ENCODE results near the gene NOTCH3. TPM values are rescaled to one million over a fixed set of nuclear protein-coding genes. Genes with fewer than 3 reads are reported as not detected.

NOTCH3 gene
- total and polyA plus RNA-seq, 4 donors: 23.5 to 423 (median 268) TPM

- Histone ChIP-seq H3K27me3 (ENCODE audit: control insufficient read depth in 1 of 2, insufficient read depth in 2 of 2, low read length in 1 of 2) (no peaks in the 10 kb centered on the region), H3K4me1 (ENCODE audit: control insufficient read depth in 1 of 2, insufficient read depth in 2 of 2, low read length in 2 of 2) (no peaks in the 10 kb centered on the region), H3K36me3 (ENCODE audit: control insufficient read depth in 1 of 2, insufficient read depth in 2 of 2, low read length in 1 of 2) (no peaks in the 10 kb centered on the region), H3K4me3 (ENCODE audit: low read length in 2 of 2) (no peak overlapping the region), H3K27ac (ENCODE audit: low read depth in 1 of 2, low read length in 2 of 2) (no peak overlapping the region), H3K9me3 (ENCODE audit: control insufficient read depth, low read length) (no peaks in the 10 kb centered on the region)
- WGBS, 2 donors: 92 to 100% methylated on average over 1 of the region's 1 CpG
- DNase-seq (no peak), ATAC-seq (ENCODE audit: low FRiP score) (no peak)
- intact Hi-C loops (cut with DNase I): no loop called here
Measured at GRCh38 chr19:15144046-15144646, 56.6 kb downstream of the NOTCH3 start.

DNA sequence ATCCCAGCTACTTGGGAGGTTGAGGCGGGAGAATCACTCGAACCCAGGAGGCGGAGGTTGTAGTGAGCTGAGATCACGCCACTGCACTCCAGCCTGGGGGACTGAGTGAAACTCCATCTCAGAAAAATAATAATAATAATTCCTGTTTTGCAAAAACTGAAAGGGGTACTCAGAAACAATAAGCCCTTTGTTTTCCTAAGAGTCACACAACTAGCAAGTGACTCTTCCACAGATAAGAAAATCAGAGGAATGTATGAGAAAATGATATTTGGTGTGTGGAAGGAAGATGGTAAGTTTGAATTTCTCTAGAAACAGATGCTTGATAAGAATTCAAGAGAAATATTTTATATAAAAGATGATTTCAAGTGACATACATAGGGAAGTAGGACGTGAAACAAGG, 58.5 kb downstream of the NOTCH3 start:
- no peaks in the 10 kb centered on the region for H3K4me1 ChIP-seq (ENCODE audit: control insufficient read depth in 1 of 2, insufficient read depth in 2 of 2, low read length in 2 of 2)
- H3K4me3 ChIP-seq (ENCODE audit: low read length in 2 of 2): no peak overlapping the region
- H3K27me3 ChIP-seq (ENCODE audit: control insufficient read depth in 1 of 2, insufficient read depth in 2 of 2, low read length in 1 of 2): no peaks in the 10 kb centered on the region
- intact Hi-C loops (cut with DNase I): no loop called here
- DNase-seq: no peak
- WGBS, 2 donors: 87% methylated on average over 5 of the region's 5 CpGs
- no peaks in the 10 kb centered on the region for H3K9me3 ChIP-seq (ENCODE audit: control insufficient read depth, low read length)
- no peaks in the 10 kb centered on the region for H3K36me3 ChIP-seq (ENCODE audit: control insufficient read depth in 1 of 2, insufficient read depth in 2 of 2, low read length in 1 of 2)
- no peak for ATAC-seq (ENCODE audit: low FRiP score)
- no peak overlapping the region for H3K27ac ChIP-seq (ENCODE audit: low read depth in 1 of 2, low read length in 2 of 2)

DNA sequence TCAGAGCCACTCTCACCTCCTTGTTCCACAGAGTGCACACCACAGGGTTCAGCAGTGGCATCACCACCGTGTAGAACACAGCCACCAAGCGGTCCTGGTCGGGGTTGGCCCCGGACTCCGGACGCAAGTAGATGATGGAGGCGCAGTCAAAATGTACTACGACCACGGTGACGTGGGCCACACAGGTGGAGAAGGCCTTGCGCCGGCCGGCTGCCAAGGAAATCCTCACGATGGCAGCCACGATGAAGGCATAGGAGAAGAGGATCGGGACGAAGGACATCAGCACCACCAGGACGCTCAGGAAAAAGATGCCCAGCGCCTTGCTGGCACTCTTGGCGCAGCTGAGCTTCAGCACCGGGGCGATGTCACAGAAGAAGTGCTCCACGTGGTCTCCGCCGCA, 59.7 kb downstream of the NOTCH3 start:
- no peak for ATAC-seq (ENCODE audit: low FRiP score)
- no peak overlapping the region for H3K4me3 ChIP-seq (ENCODE audit: low read length in 2 of 2)

GRCh38 chr19:15138427-15138826, 62.4 kb downstream of the NOTCH3 start:
- no peak for ATAC-seq (ENCODE audit: low FRiP score)

More for the DNA sequence above, 59.7 kb downstream of the NOTCH3 start:
- intact Hi-C loops (cut with DNase I): no loop called here
- DNase-seq: no peak
- Histone ChIP-seq H3K27ac (ENCODE audit: low read depth in 1 of 2, low read length in 2 of 2) (no peak overlapping the region), H3K27me3 (ENCODE audit: control insufficient read depth in 1 of 2, insufficient read depth in 2 of 2, low read length in 1 of 2) (no peaks in the 10 kb centered on the region), H3K4me1 (ENCODE audit: control insufficient read depth in 1 of 2, insufficient read depth in 2 of 2, low read length in 2 of 2) (no peaks in the 10 kb centered on the region), H3K36me3 (ENCODE audit: control insufficient read depth in 1 of 2, insufficient read depth in 2 of 2, low read length in 1 of 2) (no peaks in the 10 kb centered on the region), H3K9me3 (ENCODE audit: control insufficient read depth, low read length) (no peaks in the 10 kb centered on the region)
- 94 to 96% methylated on average over 25 of the region's 25 CpGs for WGBS, 2 donors

GRCh38 chr19:15137777-15138176, 63.0 kb downstream of the NOTCH3 start:
- Histone ChIP-seq H3K4me3 (ENCODE audit: low read length in 2 of 2) (no peak overlapping the region), H3K27ac (ENCODE audit: low read depth in 1 of 2, low read length in 2 of 2) (no peak overlapping the region), H3K9me3 (ENCODE audit: control insufficient read depth, low read length) (no peaks in the 10 kb centered on the region), H3K36me3 (ENCODE audit: control insufficient read depth in 1 of 2, insufficient read depth in 2 of 2, low read length in 1 of 2) (no peaks in the 10 kb centered on the region), H3K4me1 (ENCODE audit: control insufficient read depth in 1 of 2, insufficient read depth in 2 of 2, low read length in 2 of 2) (no peaks in the 10 kb centered on the region), H3K27me3 (ENCODE audit: control insufficient read depth in 1 of 2, insufficient read depth in 2 of 2, low read length in 1 of 2) (no peaks in the 10 kb centered on the region)
- DNase-seq (no peak), ATAC-seq (ENCODE audit: low FRiP score) (no peak)
- intact Hi-C loops (cut with DNase I): no loop called here

More at GRCh38 chr19:15138427-15138826, 62.4 kb downstream of the NOTCH3 start:
- no peaks in the 10 kb centered on the region for H3K4me1 ChIP-seq (ENCODE audit: control insufficient read depth in 1 of 2, insufficient read depth in 2 of 2, low read length in 2 of 2)
- 54 to 70% methylated on average over 1 of the region's 1 CpG for WGBS, 2 donors
- no peak overlapping the region for H3K4me3 ChIP-seq (ENCODE audit: low read length in 2 of 2)
- no peaks in the 10 kb centered on the region for H3K36me3 ChIP-seq (ENCODE audit: control insufficient read depth in 1 of 2, insufficient read depth in 2 of 2, low read length in 1 of 2)
- H3K27ac ChIP-seq (ENCODE audit: low read depth in 1 of 2, low read length in 2 of 2): no peak overlapping the region
- no peaks in the 10 kb centered on the region for H3K9me3 ChIP-seq (ENCODE audit: control insufficient read depth, low read length)
- DNase-seq: no peak
- intact Hi-C loops (cut with DNase I): no loop called here
- no peaks in the 10 kb centered on the region for H3K27me3 ChIP-seq (ENCODE audit: control insufficient read depth in 1 of 2, insufficient read depth in 2 of 2, low read length in 1 of 2)

DNA sequence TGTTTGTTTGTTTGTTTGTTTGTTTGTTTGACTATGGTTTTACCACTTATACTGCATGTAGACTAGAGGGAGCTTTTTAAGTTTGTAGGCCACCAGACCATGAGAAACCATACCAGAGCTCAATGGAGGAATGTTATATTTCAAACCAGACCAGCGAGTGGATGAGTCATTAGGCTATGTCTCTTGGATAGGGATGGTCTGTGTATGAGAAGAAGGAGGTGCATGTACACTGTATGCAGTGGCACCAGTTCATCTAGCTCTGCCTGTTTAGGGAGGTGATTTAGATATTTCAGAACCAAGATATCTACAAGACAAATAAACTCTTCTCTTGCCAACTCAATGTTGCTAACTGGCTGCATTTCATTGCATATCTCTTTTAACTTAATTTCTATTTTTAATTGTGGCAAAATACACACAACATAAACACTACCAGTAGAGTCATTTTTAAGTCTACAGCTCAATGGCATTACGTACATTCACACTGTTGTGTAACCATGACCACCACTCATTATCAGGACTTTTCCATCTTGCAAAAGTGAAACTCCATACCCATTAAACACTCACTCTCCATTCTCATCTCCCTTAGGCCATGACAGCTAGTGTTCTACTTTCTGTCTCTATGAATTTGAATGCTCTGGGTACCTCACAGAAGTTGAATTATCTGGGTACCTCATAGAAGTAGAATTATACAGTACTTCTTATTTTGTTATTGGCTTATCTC, 64.4 kb downstream of the NOTCH3 start:
- ATAC-seq (ENCODE audit: low FRiP score): no peak
- DNase-seq: no peak
- Histone ChIP-seq H3K4me3 (ENCODE audit: low read length in 2 of 2) (no peak overlapping the region), H3K27me3 (ENCODE audit: control insufficient read depth in 1 of 2, insufficient read depth in 2 of 2, low read length in 1 of 2) (no peaks in the 10 kb centered on the region), H3K36me3 (ENCODE audit: control insufficient read depth in 1 of 2, insufficient read depth in 2 of 2, low read length in 1 of 2) (no peaks in the 10 kb centered on the region), H3K4me1 (ENCODE audit: control insufficient read depth in 1 of 2, insufficient read depth in 2 of 2, low read length in 2 of 2) (no peaks in the 10 kb centered on the region), H3K9me3 (ENCODE audit: control insufficient read depth, low read length) (no peaks in the 10 kb centered on the region), H3K27ac (ENCODE audit: low read depth in 1 of 2, low read length in 2 of 2) (no peak overlapping the region)
- 67 to 70% methylated on average over 2 of the region's 2 CpGs for WGBS, 2 donors
- intact Hi-C loops (cut with DNase I): no loop called here

DNA sequence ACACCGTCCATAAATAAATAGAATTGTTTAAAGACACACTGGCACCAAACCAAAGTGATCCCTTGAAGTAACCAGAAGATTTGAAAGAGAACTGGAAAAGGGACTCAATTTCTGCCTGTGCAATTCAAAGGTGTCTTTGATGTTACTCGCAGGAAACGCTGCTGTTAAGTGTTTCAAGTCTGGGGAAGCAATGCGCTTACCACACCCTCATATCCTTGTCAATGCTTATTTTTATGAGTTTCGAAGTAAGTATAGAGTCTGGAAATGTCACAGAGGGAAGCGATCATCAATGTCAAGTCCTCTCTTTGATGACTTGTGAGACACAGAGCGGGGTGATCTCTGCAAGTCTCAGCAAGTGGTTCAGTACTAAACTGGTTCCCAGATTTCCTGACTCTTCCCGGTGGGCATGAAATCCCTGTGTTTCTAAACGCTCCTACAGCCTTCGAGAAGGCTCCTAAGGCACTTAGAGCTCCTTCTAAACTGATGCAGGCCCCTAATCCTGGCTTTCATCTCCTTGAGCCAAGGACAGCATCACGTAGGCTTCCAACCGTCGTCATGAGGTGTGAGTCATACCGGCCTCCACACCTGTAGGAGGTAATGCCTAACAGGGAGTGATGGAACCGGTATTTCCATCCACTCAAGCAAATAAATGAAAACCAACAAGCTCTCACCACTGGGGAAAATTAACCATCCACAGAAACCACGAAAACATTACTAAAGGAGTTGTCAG, 70.8 kb downstream of the NOTCH3 start:
- ATAC-seq (ENCODE audit: low FRiP score) (no peak), DNase-seq (no peak)
- Histone ChIP-seq H3K36me3 (ENCODE audit: control insufficient read depth in 1 of 2, insufficient read depth in 2 of 2, low read length in 1 of 2) (no peaks in the 10 kb centered on the region), H3K9me3 (ENCODE audit: control insufficient read depth, low read length) (no peaks in the 10 kb centered on the region), H3K4me1 (ENCODE audit: control insufficient read depth in 1 of 2, insufficient read depth in 2 of 2, low read length in 2 of 2) (no peaks in the 10 kb centered on the region), H3K27ac (ENCODE audit: low read depth in 1 of 2, low read length in 2 of 2) (no peak overlapping the region), H3K4me3 (ENCODE audit: low read length in 2 of 2) (no peak overlapping the region), H3K27me3 (ENCODE audit: control insufficient read depth in 1 of 2, insufficient read depth in 2 of 2, low read length in 1 of 2) (no peaks in the 10 kb centered on the region)
- WGBS, 2 donors: 81% methylated on average over 16 of the region's 16 CpGs
- intact Hi-C loops (cut with DNase I): no loop called here

- no peaks in the 10 kb centered on the region for H3K4me1 ChIP-seq (ENCODE audit: control insufficient read depth in 1 of 2, insufficient read depth in 2 of 2, low read length in 2 of 2)
- H3K27me3 ChIP-seq (ENCODE audit: control insufficient read depth in 1 of 2, insufficient read depth in 2 of 2, low read length in 1 of 2): no peaks in the 10 kb centered on the region
- no peak overlapping the region for H3K4me3 ChIP-seq (ENCODE audit: low read length in 2 of 2)
- no peak for ATAC-seq (ENCODE audit: low FRiP score)
- 80 to 81% methylated on average over 6 of the region's 6 CpGs for WGBS, 2 donors
- intact Hi-C loops (cut with DNase I): no loop called here
- no peaks in the 10 kb centered on the region for H3K36me3 ChIP-seq (ENCODE audit: control insufficient read depth in 1 of 2, insufficient read depth in 2 of 2, low read length in 1 of 2)
- no peak for DNase-seq
- H3K9me3 ChIP-seq (ENCODE audit: control insufficient read depth, low read length): no peaks in the 10 kb centered on the region
- H3K27ac ChIP-seq (ENCODE audit: low read depth in 1 of 2, low read length in 2 of 2): no peak overlapping the region
Measured at GRCh38 chr19:15128162-15128770, 72.5 kb downstream of the NOTCH3 start.
